Measurements from ENCODE around the gene GHRHR.

- TF ChIP-seq, protein P1, sequence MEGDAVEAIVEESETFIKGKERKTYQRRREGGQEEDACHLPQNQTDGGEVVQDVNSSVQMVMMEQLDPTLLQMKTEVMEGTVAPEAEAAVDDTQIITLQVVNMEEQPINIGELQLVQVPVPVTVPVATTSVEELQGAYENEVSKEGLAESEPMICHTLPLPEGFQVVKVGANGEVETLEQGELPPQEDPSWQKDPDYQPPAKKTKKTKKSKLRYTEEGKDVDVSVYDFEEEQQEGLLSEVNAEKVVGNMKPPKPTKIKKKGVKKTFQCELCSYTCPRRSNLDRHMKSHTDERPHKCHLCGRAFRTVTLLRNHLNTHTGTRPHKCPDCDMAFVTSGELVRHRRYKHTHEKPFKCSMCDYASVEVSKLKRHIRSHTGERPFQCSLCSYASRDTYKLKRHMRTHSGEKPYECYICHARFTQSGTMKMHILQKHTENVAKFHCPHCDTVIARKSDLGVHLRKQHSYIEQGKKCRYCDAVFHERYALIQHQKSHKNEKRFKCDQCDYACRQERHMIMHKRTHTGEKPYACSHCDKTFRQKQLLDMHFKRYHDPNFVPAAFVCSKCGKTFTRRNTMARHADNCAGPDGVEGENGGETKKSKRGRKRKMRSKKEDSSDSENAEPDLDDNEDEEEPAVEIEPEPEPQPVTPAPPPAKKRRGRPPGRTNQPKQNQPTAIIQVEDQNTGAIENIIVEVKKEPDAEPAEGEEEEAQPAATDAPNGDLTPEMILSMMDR (IDR thresholded peaks at IDR 0.05; ENCODE audit: low read depth, low read length): no peak
- TF ChIP-seq MYC (IDR thresholded peaks at IDR 0.05; ENCODE audit: low read depth, low read length) (no peak), POLR2A (IDR thresholded peaks at IDR 0.05; ENCODE audit: extremely low read depth, insufficient read length) (no peak)
These were observed 24.2 kb downstream of the GHRHR start for GRCh38 chr7:30987936-30988335.

All from NB4 (cell line).